H1 (cell line): ENCODE data around the gene PPP1R13B. TPM values are rescaled to one million over a fixed set of nuclear protein-coding genes. Genes with fewer than 3 reads are reported as not detected.
"Not testable (repeated sequence)": the region's sequence is repeated elsewhere in the genome, so short reads cannot be mapped to it uniquely, and the experiment has no call there.

Source experiments
- CTCF ChIA-PET: fragments of 300-600 bp; sonication (Branson Sonifier 250); formaldehyde crosslinking; loops from one replicate; lab custom pipeline; 2021; ENCODE audit not compliant: partially characterized antibody; lab: Charles Lee
- POLR2A ChIA-PET: fragments of 300-600 bp; sonication (Branson Sonifier 250); formaldehyde crosslinking; loops from one replicate; lab custom pipeline; 2021; ENCODE audit warnings: inconsistent platforms; ENCODE audit not compliant: partially characterized antibody; lab: Charles Lee
- DNase-seq, 2 experiments: peaks; one replicate each; pipeline versions ENCODE4 v3.0.0 to v3.0.0-alpha.2; 2010 to 2022; ENCODE audit warnings: low spot score in 2 of 2, low read depth in 1 of 2, mixed read lengths in 1 of 2
- FAIRE-seq: peaks from 2 replicates; lab custom pipeline; 2011; peaks lifted over from hg19 to GRCh38; lab: Jason Lieb, UNC
- H2AFZ ChIP-seq: 2 replicates; pipeline ENCODE4 v1.8.1; 2012; ENCODE audit warnings: low read length, inconsistent platforms
- H2AK5ac ChIP-seq: 2 replicates; pipeline ENCODE4 v1.6.1; 2013; ENCODE audit warnings: low read depth, low read length
- H2BK120ac ChIP-seq: replicated peaks from 2 replicates; pipeline ENCODE3; 2013; ENCODE audit warnings: low read depth, low read length, inconsistent platforms
- H2BK12ac ChIP-seq: 2 replicates; pipeline ENCODE4 v1.6.1; 2013; ENCODE audit warnings: low read depth, low read length
- H2BK15ac ChIP-seq: 2 replicates; pipeline ENCODE4 v1.6.1; 2013; ENCODE audit warnings: low read length
- H2BK20ac ChIP-seq: 2 replicates; pipeline ENCODE4 v1.6.1; 2013; ENCODE audit warnings: low read length
- H2BK5ac ChIP-seq: 2 replicates; pipeline ENCODE4 v1.6.1; 2013; ENCODE audit warnings: low read depth, low read length
- H3K14ac ChIP-seq: 2 replicates; pipeline ENCODE4 v1.6.1; 2013; ENCODE audit warnings: inconsistent platforms; ENCODE audit not compliant: insufficient read length
- H3K18ac ChIP-seq: 2 replicates; pipeline ENCODE4 v1.6.1; 2013; ENCODE audit warnings: low read length; ENCODE audit errors: extremely low read depth
- H3K23ac ChIP-seq: 2 replicates; pipeline ENCODE4 v1.6.1; 2013; ENCODE audit warnings: inconsistent platforms; ENCODE audit not compliant: insufficient read length
- H3K23me2 ChIP-seq: 2 replicates; pipeline ENCODE4 v1.6.1; 2013; ENCODE audit warnings: low read depth, low read length
- H3K27ac ChIP-seq: 2 replicates; pipeline ENCODE4 v1.6.1; 2011; ENCODE audit warnings: low read depth, low read length, inconsistent platforms
- H3K27me3 ChIP-seq, 4 experiments: replicated peaks in 1 of 4; 1 replicate in 1 of 4; 2 replicates in 3 of 4; pipeline versions ENCODE4 v1.6.1 to v1.8.1; 2011 to 2013; ENCODE audit warnings: low read length in 3 of 4, mild to moderate bottlenecking in 3 of 4, inconsistent platforms in 2 of 4, mixed read lengths in 2 of 4, moderate library complexity in 1 of 4; ENCODE audit not compliant: control insufficient read depth in 3 of 4, insufficient read depth in 3 of 4; ENCODE audit errors: extremely low read depth in 1 of 4
- H3K36me3 ChIP-seq, 4 experiments: 2 replicates each; pipeline versions ENCODE4 v1.6.1 to v1.8.1; 2011 to 2013; ENCODE audit warnings: mild to moderate bottlenecking in 4 of 4, low read length in 3 of 4, moderate library complexity in 2 of 4, control low read depth in 1 of 4, inconsistent platforms in 1 of 4; ENCODE audit not compliant: insufficient read depth in 4 of 4, control insufficient read depth in 2 of 4
- H3K4ac ChIP-seq: replicated peaks from 2 replicates; pipeline ENCODE3; 2013; ENCODE audit warnings: low read length, low read depth, mixed read lengths, inconsistent platforms; ENCODE audit not compliant: insufficient read length
- H3K4me1 ChIP-seq, 4 experiments: replicated peaks in 1 of 4; 1 replicate in 1 of 4; 2 replicates in 3 of 4; pipeline versions ENCODE4 v1.6.1 to v1.8.1; 2011 to 2013; ENCODE audit warnings: low read length in 3 of 4, inconsistent platforms in 2 of 4, mixed read lengths in 1 of 4; ENCODE audit not compliant: insufficient read depth in 4 of 4, control insufficient read depth in 3 of 4
- H3K4me2 ChIP-seq, 2 experiments: 2 replicates each; pipeline versions ENCODE4 v1.6.1 to v1.8.1; 2011 to 2013; ENCODE audit warnings: low read depth in 2 of 2, low read length in 2 of 2, control low read depth in 1 of 2, inconsistent platforms in 1 of 2, mild to moderate bottlenecking in 1 of 2; ENCODE audit not compliant: insufficient read depth in 1 of 2
- H3K4me3 ChIP-seq, 4 experiments: fragments of 200-600, 300-600 bp in 1 of 4; sonication (generic), shearing (Covaris generic), sonication (Bioruptor Twin) in 1 of 4; 2 replicates each; pipeline versions ENCODE4 v1.5.1 to v1.8.1; 2011 to 2016; ENCODE audit warnings: low read length in 4 of 4, low read depth in 3 of 4, control low read depth in 2 of 4, inconsistent platforms in 2 of 4, mild to moderate bottlenecking in 2 of 4, mixed read lengths in 1 of 4, moderate library complexity in 1 of 4; ENCODE audit not compliant: insufficient read depth in 2 of 4; ENCODE audit errors: extremely low read depth in 1 of 4
- H3K56ac ChIP-seq: replicated peaks from 2 replicates; pipeline ENCODE3; 2013; ENCODE audit warnings: low read depth, mild to moderate bottlenecking, mixed read lengths, low read length, inconsistent platforms; ENCODE audit not compliant: insufficient read length
- H3K79me1 ChIP-seq: 2 replicates; pipeline ENCODE4 v1.6.1; 2013; ENCODE audit warnings: low read depth, low read length, control low read depth
- H3K79me2 ChIP-seq, 2 experiments: 2 replicates each; pipeline versions ENCODE4 v1.6.1 to v1.8.1; 2012 to 2013; ENCODE audit warnings: low read length in 2 of 2, mild to moderate bottlenecking in 2 of 2, inconsistent platforms in 1 of 2; ENCODE audit not compliant: insufficient read depth in 2 of 2, control insufficient read depth in 1 of 2
- H3K9ac ChIP-seq, 4 experiments: replicated peaks in 1 of 4; 1 replicate in 1 of 4; 2 replicates in 3 of 4; pipeline versions ENCODE4 v1.6.1 to v1.8.1; 2011 to 2013; ENCODE audit warnings: low read depth in 3 of 4, low read length in 3 of 4, control low read depth in 2 of 4, mild to moderate bottlenecking in 2 of 4, moderate library complexity in 2 of 4, inconsistent platforms in 1 of 4; ENCODE audit errors: extremely low read depth in 1 of 4
- H3K9me3 ChIP-seq, 2 experiments: 2 replicates each; pipeline versions ENCODE4 v1.6.1 to v1.8.1; 2012 to 2013; ENCODE audit warnings: mild to moderate bottlenecking in 2 of 2, moderate library complexity in 2 of 2, control low read depth in 1 of 2, inconsistent platforms in 1 of 2, low read depth in 1 of 2, low read length in 1 of 2, mixed read lengths in 1 of 2; ENCODE audit not compliant: insufficient read depth in 2 of 2
- H4K20me1 ChIP-seq, 2 experiments: replicated peaks in 1 of 2; 2 replicates each; pipeline versions ENCODE3 to v1.8.1; 2011 to 2013; ENCODE audit warnings: inconsistent platforms in 2 of 2, low read length in 2 of 2, mild to moderate bottlenecking in 1 of 2; ENCODE audit not compliant: insufficient read depth in 2 of 2, control insufficient read depth in 1 of 2
- H4K5ac ChIP-seq: 2 replicates; pipeline ENCODE4 v1.6.1; 2013; ENCODE audit warnings: low read length, low read depth, mixed read lengths, inconsistent platforms; ENCODE audit not compliant: insufficient read length
- H4K8ac ChIP-seq: 2 replicates; pipeline ENCODE4 v1.8.0; 2013; ENCODE audit warnings: mild to moderate bottlenecking, moderate library complexity, low read length, inconsistent platforms; ENCODE audit not compliant: insufficient read depth; ENCODE audit errors: extremely low read depth
- H4K91ac ChIP-seq: replicated peaks from 2 replicates; pipeline ENCODE3; 2013; ENCODE audit warnings: low read length, mixed read lengths, inconsistent platforms; ENCODE audit not compliant: insufficient read length
- WGBS, 2 experiments: shearing (Covaris generic) in 1 of 2; methylation state at CpG; one replicate each; pipeline versions ENCODE4 v1.1.6 to v1.1.7; 2013 to 2015; ENCODE audit warnings: low lambda C conversion rate in 2 of 2, mixed read lengths in 2 of 2, inconsistent platforms in 1 of 2, low coverage in 1 of 2, missing lambda C conversion rate in 1 of 2; ENCODE audit not compliant: insufficient replicate concordance in 2 of 2, insufficient coverage in 1 of 2, insufficient read length in 1 of 2; ENCODE audit errors: extremely low coverage in 1 of 2, missing lambda C conversion rate in 1 of 2; 5-methylcytosine and 5-hydroxymethylcytosine counted together
- polyA plus RNA-seq, 7 experiments: library from polyadenylated mRNA; depleted of rRNA in 3 of 7; stranded (reverse) in 5 of 7; unstranded in 2 of 7; fragments of >200 nt in 5 of 7; fragments of 200-250 nt in 2 of 7; gene quantifications; 1 replicate in 5 of 7; 2 replicates in 1 of 7; 4 replicates in 1 of 7; pipeline versions ENCODE4 v1.2.1 to v1.2.3, GENCODE V29; 2011 to 2013; ENCODE audit warnings: missing spikeins in 2 of 7, mixed read lengths in 2 of 7
- total RNA-seq: library from RNA; stranded (reverse); fragmentation: NEBNext Ultra II Directional; extraction: Animal tissue kit (Norgen Biotek cat#: 25700); gene quantifications from 2 replicates; pipeline ENCODE4 v1.2.1, GENCODE V29; 2021

PPP1R13B gene
- total and polyA plus RNA-seq, 2 of the 8 experiments (the other 6 are each of a cell fraction or from before 2014, with no cell fraction given), result 2.6 to 8.9 TPM

- H4K91ac ChIP-seq, H3K79me1 ChIP-seq, H3K18ac ChIP-seq, POLR2A ChIA-PET, H4K8ac ChIP-seq, H3K23me2 ChIP-seq, H3K4me2 ChIP-seq, H2AK5ac ChIP-seq, H2BK12ac ChIP-seq, H3K56ac ChIP-seq, H2BK20ac ChIP-seq, H3K4ac ChIP-seq, H2AFZ ChIP-seq, H3K4me3 ChIP-seq, H3K27ac ChIP-seq, H3K79me2 ChIP-seq, H3K9ac ChIP-seq, H4K5ac ChIP-seq, H3K27me3 ChIP-seq, H3K36me3 ChIP-seq, H2BK15ac ChIP-seq, DNase-seq, H3K4me1 ChIP-seq, H3K23ac ChIP-seq, H3K14ac ChIP-seq, FAIRE-seq, H3K9me3 ChIP-seq, H2BK5ac ChIP-seq, H2BK120ac ChIP-seq, H4K20me1 ChIP-seq: not testable (repeated sequence)
- 90% methylated on average over 6 of the region's 6 CpGs; no CpG with 5 or more reads in 1 of the 2 experiments for WGBS, 2 experiments
- CTCF ChIA-PET, result interaction anchor here (0.9 to 1.8 kb wide), 2 partner anchors 11 to 134 kb away, joined by 3 to 5 read pairs; no protein-coding TSS in a partner anchor
Observed at GRCh38 chr14:103776319-103776718, 71.1 kb downstream of the PPP1R13B start.
